IMR-90 (cell line): ENCODE results near the gene GSTT2B.
"Not testable (repeated sequence)": the region's sequence is repeated elsewhere in the genome, so short reads cannot be mapped to it uniquely, and the experiment has no call there.

Source experiments
- CEBPB ChIP-seq: IDR thresholded peaks from 2 replicates; pipeline ENCODE4 v1.6.1; 2012; ENCODE audit warnings: low read depth, low read length, improper control_type of control experiment
- CHD1 ChIP-seq: IDR thresholded peaks from 2 replicates; pipeline ENCODE4 v1.6.1; 2012; ENCODE audit warnings: low read depth, low read length, improper control_type of control experiment
- CTCF ChIP-seq: conservative IDR thresholded peaks from 2 replicates; pipeline ENCODE4 v1.5.1; 2012; ENCODE audit warnings: mild to moderate bottlenecking, low read depth, low read length, improper control_type of control experiment
- MXI1 ChIP-seq: IDR thresholded peaks from 2 replicates; pipeline ENCODE4 v1.6.1; 2012; ENCODE audit warnings: low read depth, mild to moderate bottlenecking, low read length, moderate library complexity, borderline replicate concordance
- NFE2L2 ChIP-seq: fragments of 150-350 bp; IDR thresholded peaks from 2 replicates; pipeline ENCODE4 v1.6.1; 2016; ENCODE audit warnings: low read depth, mild to moderate bottlenecking, low read length
- POLR2A ChIP-seq: IDR thresholded peaks from 2 replicates; pipeline ENCODE4 v1.6.1; 2012; ENCODE audit warnings: mild to moderate bottlenecking, low read depth, low read length

- TF ChIP-seq POLR2A, CTCF, NFE2L2, CHD1, CEBPB, MXI1: not testable (repeated sequence)
These were observed 9.6 kb downstream of the GSTT2B start for GRCh38 chr22:23951383-23951782.
